Measurements from ENCODE around the gene ARID1B.

- no peak for TF ChIP-seq CTCF (conservative IDR thresholded peaks at IDR 0.05; ENCODE audit: low read depth, low read length)
- TF ChIP-seq MAZ (IDR thresholded peaks at IDR 0.05; ENCODE audit: borderline replicate concordance, low read depth, low read length): no peak
- no peak for TF ChIP-seq ELK1 (IDR thresholded peaks at IDR 0.05; ENCODE audit: borderline replicate concordance, low read depth, low read length)
- TF ChIP-seq MXI1 (IDR thresholded peaks at IDR 0.05; ENCODE audit: borderline replicate concordance, low read depth, low read length): no peak
- no peak for TF ChIP-seq FOS (IDR thresholded peaks at IDR 0.05; ENCODE audit: low read depth, low read length)
- no peak for TF ChIP-seq POLR2A (IDR thresholded peaks at IDR 0.05; ENCODE audit: low read depth, low read length)
- no peak for TF ChIP-seq RCOR1 (IDR thresholded peaks at IDR 0.05; ENCODE audit: insufficient replicate concordance, low read length)
These were observed 212.1 kb downstream of the ARID1B start for GRCh38 chr6:156989159-156989806.

Measured in IMR-90 (cell line).